ENCODE measurements around the gene SEMA5A.

Gene SEMA5A

DNA sequence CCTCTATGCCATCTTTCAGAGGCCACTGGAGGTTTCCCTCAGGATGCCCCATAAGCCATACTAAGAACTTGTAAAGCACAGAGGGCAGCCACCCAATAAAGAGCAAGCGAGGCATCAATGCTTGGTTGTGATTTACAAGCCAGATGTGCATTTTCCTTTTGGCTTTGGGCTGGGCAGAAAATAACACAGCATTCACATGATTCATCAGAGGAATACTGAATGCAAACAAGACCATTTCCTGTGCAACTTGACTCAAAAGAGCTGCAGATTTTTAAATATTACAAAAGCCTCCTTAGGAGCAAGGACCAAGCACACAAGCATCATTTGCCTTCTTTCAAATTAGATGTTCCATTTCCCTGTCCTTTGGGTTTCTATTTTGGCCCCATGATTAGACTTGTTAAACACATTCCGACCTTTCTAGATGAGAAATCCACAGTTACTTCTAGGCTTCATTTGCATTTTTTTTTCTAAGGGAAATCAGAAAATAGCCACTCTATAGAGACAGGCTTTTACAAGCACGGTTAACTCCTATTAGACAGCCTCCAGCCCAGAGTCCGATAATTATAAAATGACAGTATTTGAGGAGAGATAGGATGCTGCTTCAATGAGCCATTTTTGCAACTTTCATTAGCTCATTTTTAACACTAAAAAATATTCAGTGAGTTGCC is 207.8 kb downstream of the SEMA5A start:
- DNase-seq (ENCODE audit: low read depth in 1 of 2, low spot score in 1 of 2) = no peak

DNA sequence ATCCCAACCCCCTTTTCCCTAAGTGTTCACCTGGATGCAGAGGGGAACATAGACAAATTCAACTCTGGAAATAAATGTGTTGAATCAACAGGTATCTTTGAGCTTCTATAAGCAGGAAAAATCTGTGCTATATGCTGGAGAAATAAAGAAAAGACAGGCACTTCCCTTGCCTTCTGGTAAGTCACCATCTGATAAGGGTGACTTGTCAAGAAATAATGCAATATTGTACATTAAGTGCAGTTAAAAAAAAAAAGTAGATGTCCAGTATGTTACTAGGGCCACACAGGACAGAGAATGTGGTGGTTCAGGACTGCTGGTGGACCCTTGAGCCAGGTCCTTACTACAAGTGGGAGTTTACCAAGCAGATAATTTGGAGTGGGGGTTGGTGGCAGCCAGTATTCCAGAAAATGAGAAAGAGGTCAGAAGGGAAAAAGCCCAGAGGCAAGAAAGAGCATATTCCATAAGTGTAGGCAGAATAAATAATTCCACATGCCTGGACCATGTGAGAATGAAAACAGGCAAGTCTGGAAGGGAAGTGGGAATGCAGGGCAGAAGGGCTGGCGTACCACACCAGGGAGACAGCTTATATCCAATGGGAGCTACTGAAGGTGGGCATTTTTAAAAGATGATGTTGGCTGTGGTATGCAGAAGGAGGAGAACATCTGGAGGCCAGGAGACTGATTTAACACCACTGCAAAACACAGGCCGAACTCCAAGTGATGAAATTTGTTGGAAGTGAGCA is 209.9 kb downstream of the SEMA5A start:
- DNase-seq (ENCODE audit: low read depth in 1 of 2, low spot score in 1 of 2) = no peak

DNA sequence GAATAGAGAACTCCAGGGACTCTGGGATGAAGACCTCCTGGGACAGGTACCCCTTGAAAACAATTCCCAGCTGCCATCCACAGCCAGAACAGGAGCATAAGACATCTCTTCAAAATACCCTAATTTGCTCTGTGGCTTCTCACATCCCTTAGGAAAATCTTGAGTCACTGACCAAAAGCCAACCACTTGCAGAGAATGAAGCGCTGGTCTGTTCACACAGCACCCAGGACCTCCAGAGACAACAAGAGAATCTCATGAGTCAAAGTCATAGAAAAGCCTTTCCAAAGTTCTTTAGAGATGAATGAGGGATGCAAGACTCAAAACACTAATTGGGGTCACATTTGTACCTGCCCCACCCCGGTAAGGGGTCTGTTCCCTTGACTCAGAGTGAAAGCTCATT is 210.6 kb downstream of the SEMA5A start:
- no peak for DNase-seq (ENCODE audit: low read depth in 1 of 2, low spot score in 1 of 2)

DNA sequence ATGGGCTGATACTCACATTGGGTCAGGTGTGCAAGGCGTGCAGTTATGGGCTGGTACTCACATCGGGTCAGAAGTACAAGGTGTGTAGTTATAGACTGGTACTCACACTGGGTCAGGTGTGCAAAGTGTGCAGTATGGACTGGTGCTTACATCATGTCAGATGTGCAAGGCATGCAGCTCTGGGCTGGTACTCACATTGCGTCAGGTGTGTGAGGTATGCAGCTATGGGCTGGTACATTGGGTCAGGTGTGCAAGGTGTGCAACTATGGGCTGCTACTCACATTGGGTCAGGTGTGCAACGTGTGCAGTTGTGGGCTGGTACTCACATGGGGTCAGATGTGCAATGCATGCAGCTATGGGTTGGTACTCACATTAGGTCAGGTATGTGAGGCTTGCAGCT is 213.8 kb downstream of the SEMA5A start:
- no peak for DNase-seq (ENCODE audit: low read depth in 1 of 2, low spot score in 1 of 2)

DNA sequence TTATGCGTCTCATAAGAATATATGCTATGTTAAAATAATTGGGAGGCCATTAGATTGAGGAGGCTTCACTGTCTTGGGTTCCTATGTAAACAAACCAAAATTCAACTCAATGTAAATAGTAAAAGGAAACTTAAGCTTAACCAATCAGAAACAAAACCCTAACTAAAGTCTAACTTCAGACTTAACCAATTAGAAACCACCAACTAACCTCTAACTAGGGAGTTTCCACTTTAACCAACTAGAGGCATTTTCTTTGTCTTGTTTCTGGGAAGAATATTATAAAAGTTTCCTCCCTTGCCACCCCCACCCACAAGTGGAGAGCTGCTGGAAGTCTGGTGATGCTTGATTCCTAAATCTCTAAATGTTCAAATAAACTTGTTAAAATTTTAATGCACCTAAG is 214.5 kb downstream of the SEMA5A start:
- no peak for DNase-seq (ENCODE audit: low read depth in 1 of 2, low spot score in 1 of 2)

DNA sequence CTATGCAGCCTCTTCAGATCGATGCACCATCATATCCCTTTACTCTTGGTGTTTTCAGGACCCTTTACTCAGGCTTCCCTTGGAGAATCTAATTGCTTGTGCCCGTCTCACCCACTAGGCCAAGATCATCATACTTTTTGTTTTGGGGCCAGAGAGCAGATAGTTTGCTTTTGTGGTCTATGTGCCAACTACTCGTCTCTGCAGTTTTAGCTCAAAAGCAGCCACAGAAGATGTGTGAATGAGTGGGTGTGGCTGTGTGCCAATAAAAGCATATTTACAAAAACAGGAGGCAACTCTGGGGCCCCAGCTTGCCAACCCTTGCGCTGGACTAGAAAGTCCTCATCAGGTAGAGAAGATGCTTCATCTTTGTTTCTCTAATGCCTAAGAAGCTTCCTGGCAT is 216.8 kb downstream of the SEMA5A start:
- DNase-seq (ENCODE audit: low read depth in 1 of 2, low spot score in 1 of 2) = no peak

DNA sequence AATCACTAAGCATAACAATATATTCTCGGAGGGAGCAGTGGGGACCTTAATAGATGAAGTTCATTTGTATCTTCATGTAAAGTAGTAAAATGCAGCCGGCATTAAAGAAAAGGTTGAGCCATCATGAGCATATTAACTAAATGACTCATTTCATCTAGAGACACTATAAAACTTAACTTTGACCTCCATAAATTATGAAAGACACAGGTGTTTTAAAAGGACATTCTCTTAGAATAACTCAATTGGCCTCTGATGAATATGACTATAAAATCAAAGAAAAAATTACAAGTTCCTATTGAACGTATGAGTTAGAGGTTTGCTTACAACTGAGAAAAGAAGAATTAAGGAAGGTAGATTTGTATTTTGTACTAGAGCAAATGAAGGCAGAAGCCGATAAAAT is 220.3 kb downstream of the SEMA5A start:
- DNase-seq (ENCODE audit: low read depth in 1 of 2, low spot score in 1 of 2) = no peak

DNA sequence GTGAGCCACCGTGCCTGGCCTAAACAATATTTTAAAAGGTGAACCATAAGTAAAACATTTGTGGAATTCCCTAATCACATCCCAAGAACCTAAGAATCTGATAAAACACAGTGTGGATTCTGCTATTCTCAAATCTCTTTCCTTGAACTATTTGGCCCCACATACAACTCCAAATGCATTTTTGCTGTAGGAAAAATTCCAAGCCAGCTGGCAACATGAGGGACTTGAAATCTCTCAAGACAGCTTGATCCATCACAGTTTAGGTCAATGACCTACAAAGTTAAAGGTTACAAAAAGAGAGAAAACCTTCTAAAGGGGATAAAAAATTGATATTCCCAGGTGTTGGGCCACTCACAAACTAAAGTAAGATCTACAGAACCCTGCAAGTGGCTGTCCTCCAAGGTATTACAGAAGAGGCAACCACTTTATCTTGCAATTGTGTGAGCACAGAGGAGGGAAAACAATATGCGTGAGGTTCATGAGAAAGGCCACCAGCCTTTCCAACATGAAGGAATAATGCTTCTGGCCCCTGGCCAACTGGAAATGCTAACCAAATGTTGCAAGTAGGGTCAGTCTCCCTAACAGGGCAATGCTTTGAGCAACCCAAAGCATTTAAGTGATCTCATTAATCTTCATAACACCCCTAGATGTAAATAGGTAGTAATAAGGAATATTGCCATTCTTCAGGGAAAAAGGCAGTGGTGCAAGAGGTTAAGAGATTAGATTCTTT is 221.4 kb downstream of the SEMA5A start:
- DNase-seq (ENCODE audit: low read depth in 1 of 2, low spot score in 1 of 2) = no peak

DNA sequence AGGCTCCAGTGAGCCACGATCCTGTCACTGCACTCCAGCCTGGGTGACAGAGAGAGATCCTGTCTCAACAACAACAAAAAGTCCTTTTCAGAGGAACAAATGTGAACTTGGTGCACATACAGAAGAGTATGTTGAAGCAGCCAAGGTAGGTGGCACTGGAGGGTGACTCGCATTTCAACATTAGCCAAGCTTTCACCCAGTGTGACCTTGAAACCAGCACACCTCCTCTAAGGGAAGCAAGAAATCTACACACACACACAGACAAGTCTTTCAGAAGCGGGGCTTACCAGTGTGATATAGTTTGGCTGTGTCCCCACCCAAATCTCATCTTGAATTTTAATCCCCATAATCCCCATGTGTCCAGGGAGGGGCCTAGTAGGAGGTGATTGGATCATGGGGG is 225.2 kb downstream of the SEMA5A start:
- DNase-seq (ENCODE audit: low read depth in 1 of 2, low spot score in 1 of 2) = no peak

DNA sequence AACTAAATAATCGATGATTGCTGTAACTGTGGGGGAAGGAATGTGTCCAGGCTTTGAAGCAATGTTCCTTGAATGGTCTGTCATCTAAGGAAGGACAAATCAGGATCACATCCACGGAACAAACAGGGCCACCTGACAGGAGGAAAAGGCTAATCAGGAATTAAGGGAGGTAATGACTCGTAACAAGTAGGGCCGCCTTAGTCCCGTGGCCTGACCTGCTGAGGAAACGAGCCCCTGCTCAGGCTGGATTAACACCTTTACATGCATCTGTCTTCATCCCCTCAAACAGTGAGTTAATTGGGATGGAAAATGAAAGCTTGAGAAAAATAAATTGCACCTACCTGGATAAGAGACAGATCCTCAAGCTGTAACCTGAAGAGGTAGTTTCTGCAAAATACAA is 227.8 kb downstream of the SEMA5A start:
- DNase-seq (ENCODE audit: low read depth in 1 of 2, low spot score in 1 of 2) = no peak

DNA sequence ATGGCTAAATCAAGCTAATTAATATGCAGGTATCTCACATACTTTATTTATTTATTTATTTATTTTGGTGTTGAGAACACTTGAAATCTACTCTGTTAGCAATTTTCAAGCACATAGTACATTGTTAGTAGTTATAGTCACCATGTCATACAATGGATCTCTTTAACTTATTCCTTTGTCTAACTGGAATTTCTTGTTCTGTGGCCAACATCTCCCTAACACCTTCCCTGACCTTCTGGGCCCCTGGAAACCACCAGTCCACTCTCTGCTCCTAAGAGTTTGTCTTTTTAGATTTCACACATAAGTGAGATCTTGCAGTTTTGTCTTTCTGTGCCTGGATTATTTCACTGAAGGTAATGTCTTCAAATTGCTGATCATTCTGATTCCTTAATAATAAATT is 229.1 kb downstream of the SEMA5A start:
- no peak for DNase-seq (ENCODE audit: low read depth in 1 of 2, low spot score in 1 of 2)

DNA sequence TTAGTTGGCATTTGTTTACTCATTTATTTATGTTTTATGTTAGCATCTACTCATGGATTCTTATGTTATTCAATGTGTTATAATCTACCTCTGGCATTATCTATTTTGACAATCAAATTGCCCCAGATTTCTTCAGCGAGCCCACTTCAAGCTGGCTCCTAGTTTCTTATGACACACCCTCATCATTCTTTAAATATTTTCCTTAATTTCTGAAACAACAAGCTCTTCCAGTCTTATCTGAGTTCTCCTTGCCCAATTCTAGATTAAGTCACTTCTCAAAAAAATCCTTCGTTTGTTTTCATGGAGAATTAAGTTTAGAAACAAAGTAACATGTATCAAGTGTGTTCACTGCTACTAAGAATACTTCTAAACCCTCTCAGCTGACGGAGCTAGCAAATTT is 229.8 kb downstream of the SEMA5A start:
- DNase-seq (ENCODE audit: low read depth in 1 of 2, low spot score in 1 of 2) = no peak

DNA sequence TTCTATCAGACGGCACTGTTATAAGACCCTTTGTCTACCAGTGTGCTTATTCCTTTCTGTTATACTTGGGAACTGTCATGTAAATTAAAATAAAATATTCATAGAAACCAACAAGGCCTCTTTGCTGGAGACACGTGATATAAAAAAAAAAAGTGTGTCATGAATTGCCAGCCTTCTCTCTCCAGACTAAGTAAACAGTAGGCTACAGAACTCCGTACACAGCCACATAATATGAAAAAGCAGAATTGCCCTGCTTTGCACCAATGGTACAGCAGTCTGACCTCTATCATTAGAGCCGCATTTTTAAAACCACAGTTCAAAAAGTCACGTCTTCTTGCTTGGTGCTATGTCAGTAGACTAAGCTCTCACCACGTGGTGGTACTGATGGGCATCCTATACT is 231.3 kb downstream of the SEMA5A start:
- no peak for DNase-seq (ENCODE audit: low read depth in 1 of 2, low spot score in 1 of 2)

DNA sequence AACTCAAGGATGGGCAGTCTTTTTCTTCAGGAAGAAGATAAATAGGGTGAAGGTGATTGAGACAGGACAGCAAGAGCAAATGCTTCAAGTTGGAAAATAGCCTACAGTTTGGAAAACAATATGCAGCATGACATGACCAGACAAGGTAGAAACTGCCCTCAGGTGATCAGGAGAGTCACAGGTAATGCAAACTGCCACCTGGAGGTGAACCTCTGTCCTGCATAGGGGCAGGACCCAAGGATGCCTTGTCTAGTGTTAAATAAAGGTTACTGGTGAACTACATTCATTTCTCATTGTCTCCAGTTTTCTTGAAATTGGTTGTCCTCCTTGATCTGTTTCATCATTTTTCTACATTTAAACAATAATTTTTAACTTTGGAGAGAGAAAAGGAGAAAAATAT is 232.1 kb downstream of the SEMA5A start:
- DNase-seq (ENCODE audit: low read depth in 1 of 2, low spot score in 1 of 2) = no peak

DNA sequence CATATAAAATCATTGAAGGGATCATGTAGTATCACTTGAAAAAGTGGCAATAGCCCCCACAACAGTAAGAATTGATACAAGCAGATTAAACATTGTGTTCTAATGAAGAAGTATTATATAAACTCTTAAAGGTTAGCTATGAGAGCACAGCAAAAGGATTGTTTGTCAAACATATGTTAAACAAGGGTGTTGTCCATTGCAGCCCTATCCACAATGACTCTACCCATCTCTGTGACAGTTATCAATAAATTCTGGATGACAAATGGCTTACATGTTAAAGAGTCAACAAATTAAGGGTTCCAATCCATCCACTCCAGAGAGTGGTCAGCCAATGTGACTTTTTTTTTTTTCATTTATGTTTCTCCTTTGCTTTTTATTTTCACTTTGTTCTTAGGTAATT is 238.7 kb downstream of the SEMA5A start:
- DNase-seq (ENCODE audit: low read depth in 1 of 2, low spot score in 1 of 2) = no peak

DNA sequence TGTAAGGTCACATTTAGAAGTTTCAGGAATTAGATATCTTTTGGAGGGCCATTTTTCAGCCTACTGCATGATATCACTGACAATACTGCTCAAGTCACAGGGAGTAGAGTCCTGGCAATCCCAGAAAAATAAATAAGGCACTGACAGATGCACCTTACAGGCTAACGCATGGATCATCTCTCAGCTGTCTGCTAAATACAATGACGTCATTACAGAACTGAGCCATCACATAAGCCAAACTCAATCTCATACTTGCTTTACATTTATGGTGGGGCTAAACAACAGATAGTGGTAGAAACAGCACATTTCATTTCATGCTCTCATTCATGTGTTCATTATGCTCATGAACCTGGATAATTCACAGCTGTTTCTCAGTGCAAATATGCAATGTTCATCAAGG is 243.7 kb downstream of the SEMA5A start:
- no peak for DNase-seq (ENCODE audit: low read depth in 1 of 2, low spot score in 1 of 2)

DNA sequence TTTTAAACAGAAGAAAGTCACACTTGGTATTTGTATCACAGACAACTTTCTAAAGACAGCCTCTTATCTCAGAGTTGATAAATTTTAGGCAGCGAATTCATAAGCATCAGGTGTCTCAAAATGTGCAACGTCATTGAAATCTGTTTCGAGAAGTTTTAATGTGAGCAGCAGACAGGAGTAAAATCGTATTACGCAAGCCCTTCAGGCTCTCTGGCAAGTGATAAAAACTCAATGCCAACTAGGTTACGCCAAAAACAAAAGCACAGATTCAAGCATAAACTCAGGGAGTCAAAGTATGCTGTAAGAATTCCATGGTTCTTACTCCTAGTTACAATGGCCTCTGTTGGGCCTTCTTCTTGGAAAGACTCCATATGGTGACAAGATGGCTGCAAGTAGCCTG is 244.7 kb downstream of the SEMA5A start:
- DNase-seq (ENCODE audit: low read depth in 1 of 2, low spot score in 1 of 2) = no peak

DNA sequence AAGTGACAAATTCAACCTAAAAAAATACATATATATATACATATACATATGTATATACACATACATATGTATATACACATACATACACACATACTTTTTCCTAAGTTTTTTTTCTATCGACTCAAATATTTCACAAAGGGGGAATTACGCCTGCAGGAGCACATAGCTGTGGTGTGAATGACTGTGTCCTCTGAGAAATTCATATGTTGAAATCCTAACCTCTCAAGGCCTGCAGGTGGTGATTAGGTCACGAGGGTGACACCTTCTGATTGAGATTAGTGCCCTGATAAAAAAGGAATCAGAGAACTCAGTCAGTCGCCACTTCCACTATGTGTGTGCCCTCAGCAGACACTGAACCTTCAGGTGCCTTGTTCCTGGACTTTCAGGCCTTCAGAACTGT is 248.7 kb downstream of the SEMA5A start:
- DNase-seq (ENCODE audit: low read depth in 1 of 2, low spot score in 1 of 2) = no peak

DNA sequence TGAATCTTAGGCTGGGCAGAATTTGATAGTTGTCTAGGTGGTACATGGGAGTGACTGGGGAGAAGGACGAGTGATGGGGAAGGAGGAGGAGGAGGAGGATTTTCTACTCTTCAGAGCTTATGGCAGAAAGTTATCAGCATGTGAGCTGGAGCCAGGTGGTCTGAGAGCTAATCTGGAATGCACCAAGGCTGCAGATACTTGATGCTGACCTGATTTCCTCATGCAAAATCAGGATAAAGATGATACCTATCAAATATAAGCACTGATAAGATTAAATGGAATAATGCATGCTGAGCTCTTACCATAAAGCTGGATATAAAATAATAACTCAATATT is 250.4 kb downstream of the SEMA5A start:
- no peak for DNase-seq (ENCODE audit: low read depth in 1 of 2, low spot score in 1 of 2)

DNA sequence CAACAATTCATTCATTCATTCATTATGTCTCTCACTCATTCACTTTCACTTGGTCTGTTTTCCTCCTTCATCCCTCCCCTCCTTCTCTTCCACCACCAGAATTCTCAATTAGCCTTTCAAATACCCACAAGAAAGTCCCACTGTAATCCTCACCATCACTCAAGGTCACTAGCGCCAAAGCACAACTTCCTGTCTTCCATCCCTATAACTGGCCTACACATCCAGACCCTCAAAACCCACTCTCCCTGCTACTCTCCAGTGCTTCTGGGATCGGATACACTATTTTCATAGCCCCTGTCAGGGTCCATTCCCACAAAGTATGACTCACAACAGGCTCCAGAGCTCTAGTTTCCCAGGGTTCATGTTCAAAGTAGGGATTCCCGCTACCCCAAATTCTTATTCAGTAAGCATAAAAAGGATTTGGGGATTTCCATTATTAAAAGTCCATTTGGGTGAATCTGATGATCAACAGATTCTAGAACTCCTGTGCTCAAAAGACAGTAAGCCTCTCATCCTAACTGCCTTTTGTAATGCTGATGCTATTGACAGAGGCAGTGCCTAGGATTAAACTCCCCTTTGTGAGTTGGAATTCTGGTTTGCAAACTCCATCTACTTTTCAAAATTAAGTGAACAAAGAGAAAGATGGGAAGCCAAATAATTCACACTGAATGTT is 250.9 kb downstream of the SEMA5A start:
- DNase-seq (ENCODE audit: low read depth in 1 of 2, low spot score in 1 of 2) = no peak

DNA sequence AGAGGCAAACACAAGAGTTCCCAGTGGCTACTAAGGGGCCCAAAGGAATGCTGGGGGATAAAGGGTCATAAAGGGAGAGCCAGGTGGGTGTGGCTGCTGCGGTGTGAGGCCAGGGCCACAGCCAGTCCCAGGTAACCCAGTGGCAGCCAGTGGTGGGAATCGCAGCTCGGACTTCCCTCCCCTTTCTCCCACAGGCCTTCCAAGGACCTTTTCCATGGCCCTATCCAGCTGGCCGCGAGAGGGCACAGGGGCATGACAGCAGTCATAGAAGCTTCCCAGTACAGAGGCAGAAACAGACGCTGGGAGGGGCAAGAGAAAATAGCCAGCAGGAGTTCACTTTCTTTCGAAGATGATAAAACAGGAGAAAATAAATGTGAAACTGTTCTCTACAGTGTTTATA is 257.6 kb downstream of the SEMA5A start:
- DNase-seq (ENCODE audit: low read depth in 1 of 2, low spot score in 1 of 2) = no peak

DNA sequence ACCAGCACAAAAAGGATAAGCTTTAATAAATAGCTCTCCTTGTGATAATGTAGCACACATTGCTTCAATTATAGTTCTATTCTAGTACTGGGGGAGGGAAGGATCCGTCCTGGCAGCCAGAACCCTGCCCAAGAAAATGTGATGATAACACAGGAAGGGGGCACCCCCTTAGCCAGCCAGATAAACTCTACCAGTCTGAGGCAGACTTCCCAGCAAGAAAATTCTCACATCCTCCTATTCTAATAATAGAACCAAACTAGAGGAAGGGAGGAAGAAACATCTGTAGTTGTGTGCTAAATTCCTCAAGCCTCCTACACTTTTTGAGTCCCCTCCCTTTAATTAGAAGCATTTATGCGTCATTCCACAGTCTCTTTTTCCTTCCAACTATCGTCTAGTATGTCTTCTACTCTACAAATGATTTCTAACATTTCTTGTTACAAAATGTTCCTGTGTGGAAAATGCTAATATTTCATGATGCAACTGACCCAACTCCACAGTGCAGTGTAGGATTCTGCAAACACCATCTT is 261.0 kb downstream of the SEMA5A start:
- no peak for DNase-seq (ENCODE audit: low read depth in 1 of 2, low spot score in 1 of 2)

Measured in activated CD4-positive, alpha-beta T cell treated with anti-CD3 and anti-CD28 coated beads, Interleukin-2, amount 50 U/mL, for 24 hours (primary cell).